HCT116 (cell line): ENCODE data around the gene TPM4. TPM values are rescaled to one million over a fixed set of nuclear protein-coding genes. Genes with fewer than 3 reads are reported as not detected.
"Not testable (repeated sequence)": the region's sequence is repeated elsewhere in the genome, so short reads cannot be mapped to it uniquely, and the experiment has no call there.

Experiments used
- ATAC-seq: fragments of 200-7000 bp; cut with Tn5 transposase; 2 replicates; pipeline ENCODE4 v1.9.1; 2020; ENCODE audit warnings: mild to moderate bottlenecking, moderate library complexity
- BruUV-seq: library from RNA; stranded (reverse); fragments of 400-500 nt; replicated peaks from 2 replicates; lab custom pipeline; 2021; lab: Mats Ljungman, UMichigan
- CTCF ChIA-PET: fragments of 300-600 bp; sonication (Branson Sonifier 250); formaldehyde crosslinking; loops from one replicate; lab custom pipeline; 2021; ENCODE audit warnings: antibody characterized with exemption; lab: Charles Lee
- POLR2A ChIA-PET: fragments of 300-600, 350-600 bp; sonication (Branson Sonifier 250); formaldehyde crosslinking; loops from one replicate; lab custom pipeline; 2021; ENCODE audit warnings: antibody characterized with exemption; lab: Charles Lee
- RAD21 ChIA-PET, 2 experiments: fragments of 300-600 bp; sonication (Branson Sonifier 250); formaldehyde crosslinking; loops; one replicate each; lab custom pipeline; 2023; ENCODE audit warnings: low total read pairs in 2 of 2; ENCODE audit not compliant: uncharacterized antibody in 2 of 2, unreplicated experiment in 2 of 2, low non-redundant PET in 1 of 2; lab: Charles Lee
- DNase-seq: peaks from one replicate; pipeline ENCODE4 v3.0.0-alpha.2; 2010; ENCODE audit warnings: low read depth, low spot score
- H2AFZ ChIP-seq: fragments of 200-600 bp; shearing (Covaris generic), sonication (generic); 2 replicates; pipeline ENCODE4 v1.6.1; 2017; ENCODE audit warnings: low read depth, mixed run types, mixed read lengths, antibody characterized with exemption, low read length; ENCODE audit not compliant: poor library complexity, severe bottlenecking
- H3K27ac ChIP-seq: 2 replicates; pipeline ENCODE4 v1.5.1; 2012; ENCODE audit warnings: low read depth, low read length
- H3K27me3 ChIP-seq: fragments of 200-600 bp; sonication (generic); 2 replicates; pipeline ENCODE4 v1.6.1; 2016; ENCODE audit warnings: mixed run types, low read length, mixed read lengths; ENCODE audit not compliant: insufficient read depth
- H3K36me3 ChIP-seq, 2 experiments: fragments of 200-500 bp in 1 of 2; fragments of 200-600 bp in 1 of 2; sonication (Bioruptor generic) in 1 of 2; sonication (generic) in 1 of 2; 2 replicates each; pipeline versions ENCODE4 v1.5.1 to v1.6.1; 2014 to 2016; ENCODE audit warnings: low read length in 2 of 2, inconsistent platforms in 1 of 2, mixed read lengths in 1 of 2, mixed run types in 1 of 2; ENCODE audit not compliant: insufficient read depth in 2 of 2, control insufficient read depth in 1 of 2
- H3K4me1 ChIP-seq, 2 experiments: fragments of 200-600 bp in 1 of 2; sonication (generic) in 1 of 2; 2 replicates each; pipeline versions ENCODE4 v1.5.1 to v1.6.1; 2012 to 2017; ENCODE audit warnings: low read length in 2 of 2, inconsistent platforms in 1 of 2, mild to moderate bottlenecking in 1 of 2, mixed read lengths in 1 of 2, mixed run types in 1 of 2, moderate library complexity in 1 of 2; ENCODE audit not compliant: insufficient read depth in 2 of 2, control insufficient read depth in 1 of 2
- H3K4me2 ChIP-seq: fragments of 200-600 bp; sonication (generic); 2 replicates; pipeline ENCODE4 v1.6.1; 2017; ENCODE audit warnings: mixed run types, low read length, mixed read lengths
- H3K4me3 ChIP-seq, 2 experiments: fragments of 200-600 bp in 1 of 2; sonication (generic) in 1 of 2; replicated peaks in 1 of 2; 2 replicates each; pipeline ENCODE4 v1.5.1; 2011 to 2016; ENCODE audit warnings: low read length in 2 of 2, control low read depth in 1 of 2, low read depth in 1 of 2, mild to moderate bottlenecking in 1 of 2, mixed read lengths in 1 of 2, mixed run types in 1 of 2
- H3K79me2 ChIP-seq: fragments of 200-600 bp; sonication (generic); 2 replicates; pipeline ENCODE4 v1.6.1; 2017; ENCODE audit warnings: mild to moderate bottlenecking, mixed run types, low read length, moderate library complexity, mixed read lengths; ENCODE audit not compliant: insufficient read depth
- H3K9ac ChIP-seq: fragments of 200-600 bp; sonication (generic); 2 replicates; pipeline ENCODE4 v1.6.1; 2016; ENCODE audit warnings: low read length, mixed read lengths
- H3K9me2 ChIP-seq: fragments of 200-600 bp; sonication (generic), shearing (Covaris generic); 2 replicates; pipeline ENCODE4 v1.6.1; 2017; ENCODE audit warnings: mixed run types, mild to moderate bottlenecking, moderate library complexity; ENCODE audit not compliant: insufficient read depth
- H3K9me3 ChIP-seq, 2 experiments: fragments of 200-500 bp in 1 of 2; fragments of 200-600 bp in 1 of 2; sonication (Bioruptor generic) in 1 of 2; sonication (generic) in 1 of 2; 2 replicates each; pipeline ENCODE4 v1.6.1; 2014 to 2017; ENCODE audit warnings: low read length in 2 of 2, mixed read lengths in 2 of 2, inconsistent platforms in 1 of 2, low read depth in 1 of 2, mild to moderate bottlenecking in 1 of 2, mixed run types in 1 of 2, moderate library complexity in 1 of 2; ENCODE audit not compliant: control insufficient read depth in 1 of 2, insufficient read depth in 1 of 2
- H4K20me1 ChIP-seq: fragments of 200-600 bp; sonication (generic), shearing (Covaris generic); 2 replicates; pipeline ENCODE4 v1.6.1; 2017; ENCODE audit warnings: mixed run types, mild to moderate bottlenecking, moderate library complexity; ENCODE audit not compliant: insufficient read depth
- CEBPB ChIP-seq: IDR thresholded peaks from 2 replicates; pipeline ENCODE4 v1.6.1; 2012; ENCODE audit warnings: low read depth
- EGR1 ChIP-seq: IDR thresholded peaks from 2 replicates; pipeline ENCODE4 v1.6.1; 2012; ENCODE audit warnings: low read depth
- ELF1 ChIP-seq: IDR thresholded peaks from 2 replicates; pipeline ENCODE4 v1.6.1; 2012; ENCODE audit warnings: low read depth, borderline replicate concordance
- POLR2A ChIP-seq: IDR thresholded peaks from 2 replicates; pipeline ENCODE4 v1.7.0; 2011; ENCODE audit warnings: borderline replicate concordance; ENCODE audit not compliant: insufficient read depth, insufficient read length; ENCODE audit errors: extremely low read depth
- SP1 ChIP-seq: IDR thresholded peaks from 2 replicates; pipeline ENCODE4 v1.6.1; 2012; ENCODE audit warnings: low read depth
- SRF ChIP-seq: IDR thresholded peaks from 2 replicates; pipeline ENCODE4 v1.6.1; 2012; ENCODE audit warnings: low read depth
- intact Hi-C: fragments of 100-400 bp; cut with micrococcal nuclease; formaldehyde crosslinking; loops from 2 replicates; pipeline ENCODE4 v1.10.0; 2022
- total RNA-seq: library from RNA; stranded (reverse); gene quantifications from one replicate; pipeline ENCODE4 v1.2.1, GENCODE V29; 2021; ENCODE audit not compliant: unreplicated experiment
- TF ChIP-seq, protein P1 (sequence below), 3 experiments: fragments of 200-600 bp in 1 of 3; sonication (generic) in 1 of 3; IDR thresholded peaks in 2 of 3; conservative IDR thresholded peaks in 1 of 3; 2 replicates each; pipeline ENCODE4 v1.5.1; 2012 to 2017; ENCODE audit warnings: low read depth in 2 of 3, low read length in 2 of 3, antibody characterized with exemption in 1 of 3, borderline replicate concordance in 1 of 3, control low read depth in 1 of 3, mild to moderate bottlenecking in 1 of 3, mixed read lengths in 1 of 3, mixed run types in 1 of 3, moderate library complexity in 1 of 3; ENCODE audit not compliant: insufficient read depth in 1 of 3
- TF ChIP-seq, protein P2 (sequence below): IDR thresholded peaks from 2 replicates; pipeline ENCODE4 v1.6.1; 2012; ENCODE audit warnings: low read depth

The TPM4 gene
- total RNA-seq, 1 experiment from 2014 or later, result 275 TPM

- RAD21 ChIA-PET, result no interaction called here
- Histone ChIP-seq H3K4me2 (no peak overlapping the region), H3K9ac (no peak overlapping the region), H3K36me3 (peaks cover 39 to 65% of the 10 kb centered on the region in 2 experiments; a peak in 3 of 4 replicates), H3K9me3 (no peaks in the 10 kb centered on the region), H3K9me2 (no peaks in the 10 kb centered on the region), H3K27ac (no peak overlapping the region), H3K4me3 (no peak overlapping the region), H3K4me1 (peaks cover 1 to 2% of the 10 kb centered on the region in 2 experiments; a peak in 2 of 4 replicates), H3K79me2 (peaks cover 76% of the 10 kb centered on the region), H3K27me3 (no peaks in the 10 kb centered on the region), H4K20me1 (no peaks in the 10 kb centered on the region), H2AFZ (no peak overlapping the region)
- no TSS peak for BruUV-seq
- no peak for ATAC-seq
- POLR2A ChIA-PET, result interaction anchor here (1.8 kb wide), 1 partner anchor 10 kb away, joined by 5 read pairs; no protein-coding TSS in a partner anchor
- CTCF ChIA-PET, result interaction anchor here (0.6 to 1.5 kb wide), 2 partner anchors 25 to 43 kb away, joined by 3 read pairs; no protein-coding TSS in a partner anchor
- DNase-seq, result no peak
- intact Hi-C loops, result no loop called here
- TF ChIP-seq SRF, result no peak
- TF ChIP-seq EGR1, result no peak
Measured at GRCh38 chr19:16085115-16085514, 8.8 kb downstream of the TPM4 start.

- H2AFZ ChIP-seq, H3K9ac ChIP-seq, ATAC-seq, BruUV-seq, RAD21 ChIA-PET, H3K4me2 ChIP-seq, H3K9me2 ChIP-seq, H4K20me1 ChIP-seq, DNase-seq, H3K27ac ChIP-seq, H3K4me3 ChIP-seq, CTCF ChIA-PET, POLR2A ChIA-PET, H3K9me3 ChIP-seq, intact Hi-C loops, H3K4me1 ChIP-seq, H3K27me3 ChIP-seq: not testable (repeated sequence)
- peaks cover 63% of the 10 kb centered on the region for H3K79me2 ChIP-seq
- peaks cover 55 to 65% of the 10 kb centered on the region in 2 experiments for H3K36me3 ChIP-seq
Measured at GRCh38 chr19:16087404-16087803, 11.1 kb downstream of the TPM4 start.

GRCh38 chr19:16087940-16088339, 11.6 kb downstream of the TPM4 start:
- POLR2A ChIA-PET, result no interaction called here
- no peak overlapping the region for H3K4me2 ChIP-seq
- intact Hi-C loops, result no loop called here
- peaks cover 55 to 65% of the 10 kb centered on the region in 2 experiments for H3K36me3 ChIP-seq
- H3K9me3 ChIP-seq, result no peaks in the 10 kb centered on the region
- no peaks in the 10 kb centered on the region; a peak in 1 of 4 replicates for H3K4me1 ChIP-seq
- no peak overlapping the region for H3K27ac ChIP-seq
- H4K20me1 ChIP-seq, result no peaks in the 10 kb centered on the region
- no peak overlapping the region for H2AFZ ChIP-seq
- no TSS peak for BruUV-seq
- RAD21 ChIA-PET, result no interaction called here
- H3K9ac ChIP-seq, result no peak overlapping the region
- H3K4me3 ChIP-seq, result no peak overlapping the region
- ATAC-seq (no peak), DNase-seq (no peak)
- H3K27me3 ChIP-seq, result no peaks in the 10 kb centered on the region
- H3K9me2 ChIP-seq, result no peaks in the 10 kb centered on the region
- CTCF ChIA-PET, result no interaction called here
- peaks cover 58% of the 10 kb centered on the region; the same call in 1 of the 2 replicates for H3K79me2 ChIP-seq
- no peak for TF ChIP-seq SP1
- TF ChIP-seq, protein P1, sequence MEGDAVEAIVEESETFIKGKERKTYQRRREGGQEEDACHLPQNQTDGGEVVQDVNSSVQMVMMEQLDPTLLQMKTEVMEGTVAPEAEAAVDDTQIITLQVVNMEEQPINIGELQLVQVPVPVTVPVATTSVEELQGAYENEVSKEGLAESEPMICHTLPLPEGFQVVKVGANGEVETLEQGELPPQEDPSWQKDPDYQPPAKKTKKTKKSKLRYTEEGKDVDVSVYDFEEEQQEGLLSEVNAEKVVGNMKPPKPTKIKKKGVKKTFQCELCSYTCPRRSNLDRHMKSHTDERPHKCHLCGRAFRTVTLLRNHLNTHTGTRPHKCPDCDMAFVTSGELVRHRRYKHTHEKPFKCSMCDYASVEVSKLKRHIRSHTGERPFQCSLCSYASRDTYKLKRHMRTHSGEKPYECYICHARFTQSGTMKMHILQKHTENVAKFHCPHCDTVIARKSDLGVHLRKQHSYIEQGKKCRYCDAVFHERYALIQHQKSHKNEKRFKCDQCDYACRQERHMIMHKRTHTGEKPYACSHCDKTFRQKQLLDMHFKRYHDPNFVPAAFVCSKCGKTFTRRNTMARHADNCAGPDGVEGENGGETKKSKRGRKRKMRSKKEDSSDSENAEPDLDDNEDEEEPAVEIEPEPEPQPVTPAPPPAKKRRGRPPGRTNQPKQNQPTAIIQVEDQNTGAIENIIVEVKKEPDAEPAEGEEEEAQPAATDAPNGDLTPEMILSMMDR (IDR thresholded peaks at IDR 0.05 in 2 of 3, conservative IDR thresholded peaks at IDR 0.05 in 1 of 3; ENCODE audit: borderline replicate concordance in 1 of 3, insufficient read depth in 1 of 3, low read depth in 2 of 3, low read length in 2 of 3), result no peak
- TF ChIP-seq POLR2A, result no peak
- TF ChIP-seq ELF1, result no peak
- no peak for TF ChIP-seq SRF
- TF ChIP-seq CEBPB, result no peak
- TF ChIP-seq, protein P2, sequence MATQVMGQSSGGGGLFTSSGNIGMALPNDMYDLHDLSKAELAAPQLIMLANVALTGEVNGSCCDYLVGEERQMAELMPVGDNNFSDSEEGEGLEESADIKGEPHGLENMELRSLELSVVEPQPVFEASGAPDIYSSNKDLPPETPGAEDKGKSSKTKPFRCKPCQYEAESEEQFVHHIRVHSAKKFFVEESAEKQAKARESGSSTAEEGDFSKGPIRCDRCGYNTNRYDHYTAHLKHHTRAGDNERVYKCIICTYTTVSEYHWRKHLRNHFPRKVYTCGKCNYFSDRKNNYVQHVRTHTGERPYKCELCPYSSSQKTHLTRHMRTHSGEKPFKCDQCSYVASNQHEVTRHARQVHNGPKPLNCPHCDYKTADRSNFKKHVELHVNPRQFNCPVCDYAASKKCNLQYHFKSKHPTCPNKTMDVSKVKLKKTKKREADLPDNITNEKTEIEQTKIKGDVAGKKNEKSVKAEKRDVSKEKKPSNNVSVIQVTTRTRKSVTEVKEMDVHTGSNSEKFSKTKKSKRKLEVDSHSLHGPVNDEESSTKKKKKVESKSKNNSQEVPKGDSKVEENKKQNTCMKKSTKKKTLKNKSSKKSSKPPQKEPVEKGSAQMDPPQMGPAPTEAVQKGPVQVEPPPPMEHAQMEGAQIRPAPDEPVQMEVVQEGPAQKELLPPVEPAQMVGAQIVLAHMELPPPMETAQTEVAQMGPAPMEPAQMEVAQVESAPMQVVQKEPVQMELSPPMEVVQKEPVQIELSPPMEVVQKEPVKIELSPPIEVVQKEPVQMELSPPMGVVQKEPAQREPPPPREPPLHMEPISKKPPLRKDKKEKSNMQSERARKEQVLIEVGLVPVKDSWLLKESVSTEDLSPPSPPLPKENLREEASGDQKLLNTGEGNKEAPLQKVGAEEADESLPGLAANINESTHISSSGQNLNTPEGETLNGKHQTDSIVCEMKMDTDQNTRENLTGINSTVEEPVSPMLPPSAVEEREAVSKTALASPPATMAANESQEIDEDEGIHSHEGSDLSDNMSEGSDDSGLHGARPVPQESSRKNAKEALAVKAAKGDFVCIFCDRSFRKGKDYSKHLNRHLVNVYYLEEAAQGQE, result no peak
